OCI-LY7 (cell line): ENCODE data around the gene RNF212. TPM values are rescaled to one million over a fixed set of nuclear protein-coding genes. Genes with fewer than 3 reads are reported as not detected.

Experiments used
- BruUV-seq: library from RNA; stranded (reverse); fragments of 400-500 nt; replicated peaks from 2 replicates; lab custom pipeline; 2021; lab: Mats Ljungman, UMichigan
- CTCF ChIA-PET: fragments of 300-600 bp; sonication (Branson Sonifier 250); formaldehyde crosslinking; loops from one replicate; lab custom pipeline; 2022; ENCODE audit warnings: antibody characterized with exemption; ENCODE audit not compliant: unreplicated experiment; lab: Charles Lee
- POLR2A ChIA-PET: fragments of 300-600 bp; sonication (Branson Sonifier 250); formaldehyde crosslinking; loops from one replicate; lab custom pipeline; 2022; ENCODE audit warnings: antibody characterized with exemption; lab: Charles Lee
- DNase-seq: peaks from one replicate; pipeline ENCODE4 v3.0.0-alpha.2; 2015; ENCODE audit warnings: low spot score
- H2AFZ ChIP-seq: fragments of 200-600 bp; sonication (generic), shearing (Covaris generic); 2 replicates; pipeline ENCODE4 v1.6.1; 2014; ENCODE audit warnings: mild to moderate bottlenecking, antibody characterized with exemption, low read length, moderate library complexity
- H3K27ac ChIP-seq: fragments of 200-600 bp; sonication (generic); 2 replicates; pipeline ENCODE4 v1.5.1; 2014; ENCODE audit warnings: mixed run types, low read depth, mild to moderate bottlenecking, moderate library complexity, low read length, inconsistent platforms; ENCODE audit not compliant: poor library complexity, severe bottlenecking
- H3K36me3 ChIP-seq: fragments of 200-600 bp; sonication (generic); 2 replicates; pipeline ENCODE4 v1.6.1; 2014; ENCODE audit warnings: mild to moderate bottlenecking, antibody characterized with exemption, low read length, moderate library complexity, mixed read lengths; ENCODE audit not compliant: insufficient read depth
- H3K4me1 ChIP-seq: fragments of 200-600 bp; sonication (generic); 2 replicates; pipeline ENCODE4 v1.5.1; 2014; ENCODE audit warnings: mild to moderate bottlenecking, low read length; ENCODE audit not compliant: insufficient read depth, poor library complexity, severe bottlenecking
- H3K4me2 ChIP-seq: fragments of 200-600 bp; sonication (generic); 2 replicates; pipeline ENCODE4 v1.6.1; 2014; ENCODE audit warnings: mild to moderate bottlenecking, low read length
- H3K4me3 ChIP-seq: fragments of 200-600 bp; sonication (generic); 2 replicates; pipeline ENCODE4 v1.5.1; 2014; ENCODE audit warnings: mild to moderate bottlenecking, low read depth, low read length; ENCODE audit not compliant: poor library complexity, severe bottlenecking
- H3K79me2 ChIP-seq: fragments of 200-600 bp; sonication (generic); 2 replicates; pipeline ENCODE4 v1.6.1; 2016; ENCODE audit warnings: low read depth, mild to moderate bottlenecking, low read length, moderate library complexity, mixed read lengths; ENCODE audit not compliant: insufficient read depth
- H3K9me2 ChIP-seq: fragments of 200-600 bp; sonication (generic); 2 replicates; pipeline ENCODE4 v1.6.1; 2016; ENCODE audit warnings: mild to moderate bottlenecking, low read length, mixed read lengths; ENCODE audit not compliant: insufficient read depth
- H3K9me3 ChIP-seq: fragments of 200-600 bp; sonication (generic); 2 replicates; pipeline ENCODE4 v1.6.1; 2014; ENCODE audit warnings: mild to moderate bottlenecking, mixed run types, low read length, mixed read lengths
- H4K20me1 ChIP-seq: fragments of 200-600 bp; sonication (generic); 2 replicates; pipeline ENCODE4 v1.6.1; 2014; ENCODE audit warnings: mild to moderate bottlenecking, antibody characterized with exemption, low read length, moderate library complexity, mixed read lengths; ENCODE audit not compliant: insufficient read depth
- CTCF ChIP-seq: fragments of 200-600 bp; sonication (generic); conservative IDR thresholded peaks from 2 replicates; pipeline ENCODE4 v1.5.1; 2014; ENCODE audit warnings: mild to moderate bottlenecking, antibody characterized with exemption, low read length, moderate library complexity, mixed read lengths
- EZH2phosphoT487 ChIP-seq: fragments of 200-600 bp; sonication (generic); IDR thresholded peaks from 2 replicates; pipeline ENCODE4 v1.6.1; 2018; ENCODE audit warnings: low read depth, borderline replicate concordance, mild to moderate bottlenecking, mixed run types, antibody characterized with exemption, low read length, moderate library complexity, mixed read lengths
- intact Hi-C: fragments of 100-400 bp; cut with micrococcal nuclease; formaldehyde crosslinking; loops from one replicate; pipeline ENCODE4 v1.10.0; 2022; ENCODE audit not compliant: unreplicated experiment
- total RNA-seq, 2 experiments: library from RNA; depleted of rRNA in 1 of 2; stranded (reverse); fragments of >200 nt in 1 of 2; shearing (Covaris generic) in 1 of 2; gene quantifications; 2 replicates each; pipeline ENCODE4 v1.2.3, GENCODE V29; 2014 to 2022

RNF212 gene
- total RNA-seq, 2 experiments from 2014 or later, result not detected

DNA sequence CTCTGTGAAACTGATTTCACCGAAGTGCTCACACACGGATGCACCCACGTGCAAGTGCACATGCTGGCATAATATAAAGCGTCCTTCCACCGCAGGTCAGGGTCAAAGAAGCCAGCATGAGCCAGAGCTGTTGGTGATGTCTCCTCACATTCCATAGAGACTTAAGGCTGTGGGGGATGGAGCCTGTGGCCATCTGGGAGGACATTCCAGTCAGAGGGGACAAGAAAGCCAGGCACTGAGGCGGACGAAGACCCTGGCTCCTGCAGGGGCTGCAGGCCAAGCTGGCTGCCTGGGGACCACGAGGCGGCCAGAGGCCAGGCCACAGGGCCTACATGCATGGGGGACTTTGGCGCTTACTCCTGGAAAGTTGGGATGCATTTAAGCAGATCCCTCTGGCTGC lies 7.7 kb downstream of the RNF212 start:
- no peaks in the 10 kb centered on the region for H3K36me3 ChIP-seq
- no peaks in the 10 kb centered on the region for H3K9me3 ChIP-seq
- no peaks in the 10 kb centered on the region for H3K9me2 ChIP-seq
- H2AFZ ChIP-seq, result no peak overlapping the region
- no peak overlapping the region for H3K27ac ChIP-seq
- peaks cover 6% of the 10 kb centered on the region for H3K4me1 ChIP-seq
- no peak for DNase-seq
- H3K4me3 ChIP-seq, result no peak overlapping the region
- ChIA-PET POLR2A (no interaction called here), CTCF (no interaction called here)
- H3K79me2 ChIP-seq, result no peaks in the 10 kb centered on the region
- intact Hi-C loops, result no loop called here
- H3K4me2 ChIP-seq, result no peak overlapping the region
- BruUV-seq, result no TSS peak
- no peaks in the 10 kb centered on the region for H4K20me1 ChIP-seq
- no peak for TF ChIP-seq CTCF
- no peak for TF ChIP-seq EZH2phosphoT487

- ChIA-PET POLR2A (no interaction called here), CTCF (no interaction called here)
- no peak overlapping the region for H3K4me2 ChIP-seq
- H3K4me3 ChIP-seq, result no peak overlapping the region
- H4K20me1 ChIP-seq, result no peaks in the 10 kb centered on the region
- H3K9me3 ChIP-seq, result no peaks in the 10 kb centered on the region
- H3K4me1 ChIP-seq, result peaks cover 2% of the 10 kb centered on the region
- no peak overlapping the region for H3K27ac ChIP-seq
- H2AFZ ChIP-seq, result no peak overlapping the region
- TF ChIP-seq EZH2phosphoT487, result no peak
- no peak for TF ChIP-seq CTCF
- intact Hi-C loops, result no loop called here
- H3K36me3 ChIP-seq, result no peaks in the 10 kb centered on the region
- DNase-seq, result no peak
- BruUV-seq, result no TSS peak
- H3K79me2 ChIP-seq, result no peaks in the 10 kb centered on the region
- no peaks in the 10 kb centered on the region for H3K9me2 ChIP-seq
Measured at GRCh38 chr4:1105067-1105466, 8.3 kb downstream of the RNF212 start.

DNA sequence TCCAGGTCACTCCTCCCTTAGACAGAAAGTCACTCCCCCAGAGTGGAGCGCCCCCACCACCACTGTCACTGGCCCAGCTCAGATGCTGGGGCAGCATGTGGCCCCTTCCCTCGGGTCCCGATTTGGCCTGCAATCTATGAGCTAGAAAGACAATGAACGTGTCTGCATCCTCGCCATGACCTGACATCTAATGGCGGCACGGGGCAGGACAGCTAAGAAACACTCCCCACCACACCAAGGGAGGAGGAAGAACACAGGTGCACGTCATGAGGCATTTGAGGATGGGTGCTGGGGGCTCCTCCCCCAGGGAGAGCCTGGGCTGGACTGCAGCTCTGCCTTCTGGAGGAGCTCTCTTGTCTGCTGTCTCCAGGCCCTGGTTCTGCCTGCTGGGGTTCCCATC lies 8.7 kb downstream of the RNF212 start:
- no peaks in the 10 kb centered on the region for H3K9me2 ChIP-seq
- H3K4me3 ChIP-seq, result no peak overlapping the region
- TF ChIP-seq EZH2phosphoT487 (no peak), CTCF (no peak)
- no peak overlapping the region for H2AFZ ChIP-seq
- no peak overlapping the region for H3K4me2 ChIP-seq
- CTCF ChIA-PET, result no interaction called here
- no peaks in the 10 kb centered on the region for H3K36me3 ChIP-seq
- no peaks in the 10 kb centered on the region for H4K20me1 ChIP-seq
- no peaks in the 10 kb centered on the region for H3K4me1 ChIP-seq
- intact Hi-C loops, result no loop called here
- BruUV-seq, result no TSS peak
- H3K9me3 ChIP-seq, result no peaks in the 10 kb centered on the region
- no peak overlapping the region for H3K27ac ChIP-seq
- no peak for DNase-seq
- H3K79me2 ChIP-seq, result no peaks in the 10 kb centered on the region
- POLR2A ChIA-PET, result no interaction called here
